ENCODE measurements around the gene DAND5. TPM values are rescaled to one million over a fixed set of nuclear protein-coding genes. Genes with fewer than 3 reads are reported as not detected.

DAND5 gene
- under 1 TPM in 2 of 4 donors, not detected in 2; 0.08 to 0.10 TPM for polyA plus RNA-seq (ENCODE audit: insufficient read length in 4 of 4)

GRCh38 chr19:12969292-12969988, at the start of gene DAND5:
TSS of gene DAND5 (plus strand) at chr19:12969576. CDS start at chr19:12969661, 85 bp downstream.
- DNase-seq (ENCODE audit: low read depth in 4 of 4, low spot score in 3 of 4), result no peak

GRCh38 chr19:12921047-12921446, 48.3 kb upstream of the DAND5 start:
- DNase-seq (ENCODE audit: low read depth in 4 of 4, low spot score in 3 of 4), result no peak

- DNase-seq (ENCODE audit: low read depth in 4 of 4, low spot score in 3 of 4), result no peak
Measured at GRCh38 chr19:12922959-12923358, 46.4 kb upstream of the DAND5 start.

- DNase-seq (ENCODE audit: low read depth in 4 of 4, low spot score in 3 of 4), result no peak
Measured at GRCh38 chr19:12924621-12925310, 44.6 kb upstream of the DAND5 start.

GRCh38 chr19:12930002-12930645, 39.3 kb upstream of the DAND5 start:
- no peak for DNase-seq (ENCODE audit: low read depth in 4 of 4, low spot score in 3 of 4)

GRCh38 chr19:12932392-12933286, 36.7 kb upstream of the DAND5 start:
- no peak for DNase-seq (ENCODE audit: low read depth in 4 of 4, low spot score in 3 of 4)

GRCh38 chr19:12933287-12934072, 35.9 kb upstream of the DAND5 start, which contains the start of gene FARSA:
TSS of gene FARSA (minus strand) at chr19:12933711. CDS start at chr19:12933696, 15 bp downstream.
- DNase-seq (ENCODE audit: low read depth in 4 of 4, low spot score in 3 of 4), result peak in 2 of 4 donors; percentile 81 to 82

GRCh38 chr19:12935071-12935470, 34.3 kb upstream of the DAND5 start:
- DNase-seq (ENCODE audit: low read depth in 4 of 4, low spot score in 3 of 4), result no peak

- no peak for DNase-seq (ENCODE audit: low read depth in 4 of 4, low spot score in 3 of 4)
Measured at GRCh38 chr19:12936582-12936981, 32.8 kb upstream of the DAND5 start.

- no peak for DNase-seq (ENCODE audit: low read depth in 4 of 4, low spot score in 3 of 4)
Measured at GRCh38 chr19:12937093-12937926, 32.1 kb upstream of the DAND5 start.

- DNase-seq (ENCODE audit: low read depth in 4 of 4, low spot score in 3 of 4), result peak; percentile 98 to 99 (median 98)
Measured at GRCh38 chr19:12937927-12938778, 31.2 kb upstream of the DAND5 start, which contains the start of gene CALR. TSS of gene CALR (plus strand) at chr19:12938609. CDS start at chr19:12938680, 71 bp downstream.

GRCh38 chr19:12938779-12939601, 30.4 kb upstream of the DAND5 start:
- DNase-seq (ENCODE audit: low read depth in 4 of 4, low spot score in 3 of 4), result no peak

- no peak for DNase-seq (ENCODE audit: low read depth in 4 of 4, low spot score in 3 of 4)
Measured at GRCh38 chr19:12939975-12940423, 29.4 kb upstream of the DAND5 start.

- DNase-seq (ENCODE audit: low read depth in 4 of 4, low spot score in 3 of 4), result no peak
Measured at GRCh38 chr19:12940897-12941296, 28.5 kb upstream of the DAND5 start.

GRCh38 chr19:12943437-12944044, 25.8 kb upstream of the DAND5 start:
- no peak for DNase-seq (ENCODE audit: low read depth in 4 of 4, low spot score in 3 of 4)

GRCh38 chr19:12944104-12944674, 25.2 kb upstream of the DAND5 start:
- DNase-seq (ENCODE audit: low read depth in 4 of 4, low spot score in 3 of 4), result no peak

Measured in left renal pelvis (tissue), 4 donors.